Mesendoderm (in vitro differentiated cells): ENCODE data around the gene LRRC56. TPM values are rescaled to one million over a fixed set of nuclear protein-coding genes. Genes with fewer than 3 reads are reported as not detected.

ENCODE experiments used
- DNase-seq: peaks from one replicate; pipeline ENCODE4 v3.0.0; 2013
- H2AK5ac ChIP-seq: 2 replicates; pipeline ENCODE4 v1.6.1; 2013; ENCODE audit warnings: low read length, inconsistent platforms
- H2BK120ac ChIP-seq: 2 replicates; pipeline ENCODE4 v1.6.1; 2013; ENCODE audit warnings: low read depth, mild to moderate bottlenecking, low read length, moderate library complexity, mixed read lengths
- H2BK15ac ChIP-seq: replicated peaks from 2 replicates; pipeline ENCODE4 v1.6.1; 2013; ENCODE audit warnings: low read depth, mild to moderate bottlenecking, moderate library complexity
- H2BK5ac ChIP-seq: 2 replicates; pipeline ENCODE4 v1.6.1; 2013; ENCODE audit warnings: low read length, inconsistent platforms
- H3K18ac ChIP-seq: 2 replicates; pipeline ENCODE4 v1.6.1; 2013; ENCODE audit warnings: mild to moderate bottlenecking, low read length, mixed read lengths
- H3K23ac ChIP-seq: one replicate; pipeline ENCODE4 v1.6.1; 2013; ENCODE audit warnings: low read length
- H3K27ac ChIP-seq: 2 replicates; pipeline ENCODE4 v1.5.1; 2013; ENCODE audit warnings: low read depth, mild to moderate bottlenecking, inconsistent platforms, low read length, moderate library complexity
- H3K27me3 ChIP-seq: 2 replicates; pipeline ENCODE4 v1.6.1; 2013; ENCODE audit warnings: low read length, control low read depth, mild to moderate bottlenecking, inconsistent platforms; ENCODE audit not compliant: insufficient read depth, poor library complexity
- H3K36me3 ChIP-seq: 2 replicates; pipeline ENCODE4 v1.6.1; 2013; ENCODE audit warnings: low read length, inconsistent platforms; ENCODE audit not compliant: control insufficient read depth, insufficient read depth
- H3K4ac ChIP-seq: one replicate; pipeline ENCODE4 v1.6.1; 2013; ENCODE audit warnings: low read depth, mild to moderate bottlenecking, low read length, moderate library complexity
- H3K4me1 ChIP-seq: 2 replicates; pipeline ENCODE4 v1.6.1; 2013; ENCODE audit warnings: low read depth, low read length, inconsistent platforms; ENCODE audit not compliant: control insufficient read depth
- H3K4me2 ChIP-seq: 2 replicates; pipeline ENCODE4 v1.6.1; 2013; ENCODE audit warnings: low read length
- H3K4me3 ChIP-seq: 2 replicates; pipeline ENCODE4 v1.5.1; 2013; ENCODE audit warnings: mild to moderate bottlenecking, low read length
- H3K56ac ChIP-seq: one replicate; pipeline ENCODE4 v1.6.1; 2013; ENCODE audit warnings: low read length
- H3K79me1 ChIP-seq: 2 replicates; pipeline ENCODE4 v1.6.1; 2013; ENCODE audit warnings: low read length, inconsistent platforms
- H3K79me2 ChIP-seq: 2 replicates; pipeline ENCODE4 v1.6.1; 2013; ENCODE audit warnings: mild to moderate bottlenecking, low read length; ENCODE audit not compliant: control insufficient read depth, insufficient read depth
- H3K9ac ChIP-seq: 2 replicates; pipeline ENCODE4 v1.6.1; 2013; ENCODE audit warnings: low read length, inconsistent platforms
- H4K5ac ChIP-seq: one replicate; pipeline ENCODE4 v1.6.1; 2013; ENCODE audit warnings: low read length
- H4K8ac ChIP-seq: one replicate; pipeline ENCODE4 v1.6.1; 2013; ENCODE audit warnings: low read depth, mild to moderate bottlenecking, control low read depth, low read length, moderate library complexity
- WGBS: extraction: QIAGEN DNeasy Blood & Tissue Kit; methylation state at CpG from one replicate; pipeline ENCODE4 v1.1.7; 2013; ENCODE audit warnings: low lambda C conversion rate, missing lambda C conversion rate; ENCODE audit not compliant: insufficient coverage; ENCODE audit errors: extremely low coverage; 5-methylcytosine and 5-hydroxymethylcytosine counted together
- polyA plus RNA-seq, 2 experiments: library from polyadenylated mRNA; stranded (reverse); fragments of 200-250 nt; gene quantifications; one replicate each; pipeline ENCODE4 v1.2.3, GENCODE V29; 2013

LRRC56 gene
- polyA plus RNA-seq (2013, experiment 1 of 2), result 0.37 TPM
- 0.35 TPM for polyA plus RNA-seq (2013, experiment 2 of 2)

- peak; percentile 92 for DNase-seq
- no CpG with 5 or more reads among the region's 93 CpGs for WGBS
- H3K79me1 ChIP-seq, result peaks cover 12% of the 10 kb centered on the region
- peaks cover 7% of the 10 kb centered on the region for H3K79me2 ChIP-seq
- no peaks in the 10 kb centered on the region for H3K36me3 ChIP-seq
- peak within 1 kb of the TSS; percentile 61 for H3K9ac ChIP-seq
- peaks cover 4% of the 10 kb centered on the region for H3K4me1 ChIP-seq
- H4K8ac ChIP-seq, result no peak within 1 kb of the TSS
- H3K4me3 ChIP-seq, result no peak within 1 kb of the TSS
- peak within 1 kb of the TSS; percentile 11 for H3K18ac ChIP-seq
- H3K56ac ChIP-seq, result peak within 1 kb of the TSS; percentile 88
- H2AK5ac ChIP-seq, result no peak within 1 kb of the TSS
- peak within 1 kb of the TSS; percentile 74 for H3K4me2 ChIP-seq
- H2BK5ac ChIP-seq, result no peak within 1 kb of the TSS
- H3K4ac ChIP-seq, result no peak within 1 kb of the TSS
- no peak within 1 kb of the TSS for H2BK120ac ChIP-seq
- H2BK15ac ChIP-seq, result no peak within 1 kb of the TSS
- peak within 1 kb of the TSS; percentile 91 for H3K23ac ChIP-seq
- no peaks in the 10 kb centered on the region for H3K27me3 ChIP-seq
- no peak within 1 kb of the TSS for H3K27ac ChIP-seq
- H4K5ac ChIP-seq, result no peak within 1 kb of the TSS
These were observed at the start of gene LRRC56 for GRCh38 chr11:536841-537621. Gene LRRC56 (plus strand): TSS chr11:537527. CDS start chr11:540685, 3,158 bp downstream.

DNA sequence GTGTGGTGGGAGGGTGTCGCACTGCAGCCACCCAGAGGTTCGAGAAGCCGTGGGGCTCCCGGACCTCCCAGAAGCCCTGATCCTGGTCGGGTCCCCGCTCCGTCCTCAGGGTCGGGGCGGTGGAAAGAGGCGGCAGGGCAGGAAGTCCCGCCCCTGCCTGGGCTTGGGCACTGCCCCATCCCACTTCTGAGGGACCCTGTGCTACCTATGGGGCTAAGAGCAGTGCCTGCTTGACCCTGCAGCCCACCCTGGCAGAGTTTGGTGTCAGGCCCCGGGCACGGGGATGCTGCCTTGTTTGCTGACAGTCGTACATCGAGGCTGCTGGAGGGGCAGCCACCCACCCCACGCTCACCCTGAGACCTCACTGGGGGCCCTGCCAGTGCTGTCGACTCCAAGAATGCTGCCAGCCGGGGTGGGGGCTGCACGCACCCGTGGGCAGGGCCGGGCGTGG lies 49.7 kb upstream of the LRRC56 start:
- Histone ChIP-seq H3K4me1 (no peaks in the 10 kb centered on the region), H3K79me1 (peaks cover 9% of the 10 kb centered on the region), H4K5ac (no peak overlapping the region), H3K9ac (no peak overlapping the region), H3K56ac (no peak overlapping the region), H3K4me2 (no peak overlapping the region), H4K8ac (no peak overlapping the region), H2BK5ac (no peak overlapping the region), H2AK5ac (no peak overlapping the region), H3K27me3 (no peaks in the 10 kb centered on the region), H2BK120ac (no peak overlapping the region), H3K4ac (no peak overlapping the region), H3K27ac (no peak overlapping the region), H3K18ac (no peak overlapping the region), H3K23ac (no peak overlapping the region), H3K4me3 (no peak overlapping the region), H2BK15ac (no peak overlapping the region), H3K79me2 (peaks cover 4% of the 10 kb centered on the region), H3K36me3 (no peaks in the 10 kb centered on the region)
- WGBS, result no CpG with 5 or more reads among the region's 22 CpGs
- DNase-seq, result no peak

DNA sequence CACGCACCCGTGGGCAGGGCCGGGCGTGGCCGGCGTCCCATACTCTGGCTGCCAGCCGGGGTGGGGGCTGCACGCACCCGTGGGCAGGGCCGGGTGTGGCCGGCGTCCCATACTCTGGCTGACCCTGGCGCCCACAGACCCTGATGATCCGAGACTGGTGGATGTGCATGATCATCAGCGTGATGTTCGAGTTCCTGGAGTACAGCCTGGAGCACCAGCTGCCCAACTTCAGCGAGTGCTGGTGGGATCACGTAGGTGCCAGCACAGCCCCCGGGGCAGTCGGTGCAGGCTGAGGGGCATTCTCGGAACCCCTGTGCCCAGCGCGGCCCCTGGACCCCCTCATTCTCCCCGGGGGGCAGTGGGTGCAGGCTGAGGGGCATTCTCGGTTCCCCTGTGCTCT lies 49.3 kb upstream of the LRRC56 start:
- Histone ChIP-seq H2BK5ac (no peak overlapping the region), H3K56ac (no peak overlapping the region), H4K5ac (no peak overlapping the region), H3K4me1 (no peaks in the 10 kb centered on the region), H3K79me1 (peaks cover 9% of the 10 kb centered on the region), H2BK15ac (no peak overlapping the region), H3K18ac (no peak overlapping the region), H3K4me3 (no peak overlapping the region), H3K79me2 (peaks cover 4% of the 10 kb centered on the region), H3K27me3 (no peaks in the 10 kb centered on the region), H3K36me3 (no peaks in the 10 kb centered on the region), H3K4me2 (no peak overlapping the region), H3K27ac (no peak overlapping the region), H2AK5ac (no peak overlapping the region), H3K9ac (no peak overlapping the region), H2BK120ac (no peak overlapping the region), H3K23ac (no peak overlapping the region), H4K8ac (no peak overlapping the region), H3K4ac (no peak overlapping the region)
- no CpG with 5 or more reads among the region's 25 CpGs for WGBS
- no peak for DNase-seq

DNA sequence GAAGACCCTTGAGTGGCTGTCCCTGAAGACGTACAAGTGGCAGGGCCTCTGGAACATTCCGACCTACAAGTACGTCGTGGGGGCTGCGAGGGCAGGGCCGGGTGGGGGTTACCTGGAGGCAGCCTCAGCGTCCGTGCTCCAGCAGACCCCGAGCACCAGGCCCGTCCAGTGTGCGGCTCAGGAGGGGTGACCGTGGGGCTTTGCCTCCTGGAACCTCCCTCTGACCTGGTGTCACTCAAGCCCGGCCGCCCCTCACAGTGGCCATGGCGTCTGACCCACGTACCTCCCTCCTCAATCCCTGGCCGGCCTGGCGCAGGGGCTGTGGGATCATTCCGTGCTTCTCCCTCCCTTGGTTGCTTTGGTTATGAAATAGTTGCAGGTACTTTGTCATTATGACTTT lies 48.7 kb upstream of the LRRC56 start:
- Histone ChIP-seq H3K56ac (no peak overlapping the region), H3K23ac (no peak overlapping the region), H4K5ac (no peak overlapping the region), H3K4ac (no peak overlapping the region), H3K4me3 (no peak overlapping the region), H3K27ac (no peak overlapping the region), H3K9ac (no peak overlapping the region), H2BK5ac (no peak overlapping the region), H3K27me3 (no peaks in the 10 kb centered on the region), H2BK120ac (no peak overlapping the region), H3K79me1 (peaks cover 9% of the 10 kb centered on the region), H3K18ac (no peak overlapping the region), H4K8ac (no peak overlapping the region), H3K79me2 (peaks cover 4% of the 10 kb centered on the region), H2BK15ac (no peak overlapping the region), H3K4me2 (no peak overlapping the region), H3K36me3 (no peaks in the 10 kb centered on the region), H3K4me1 (no peaks in the 10 kb centered on the region), H2AK5ac (no peak overlapping the region)
- DNase-seq, result no peak
- WGBS, result no CpG with 5 or more reads among the region's 19 CpGs

DNA sequence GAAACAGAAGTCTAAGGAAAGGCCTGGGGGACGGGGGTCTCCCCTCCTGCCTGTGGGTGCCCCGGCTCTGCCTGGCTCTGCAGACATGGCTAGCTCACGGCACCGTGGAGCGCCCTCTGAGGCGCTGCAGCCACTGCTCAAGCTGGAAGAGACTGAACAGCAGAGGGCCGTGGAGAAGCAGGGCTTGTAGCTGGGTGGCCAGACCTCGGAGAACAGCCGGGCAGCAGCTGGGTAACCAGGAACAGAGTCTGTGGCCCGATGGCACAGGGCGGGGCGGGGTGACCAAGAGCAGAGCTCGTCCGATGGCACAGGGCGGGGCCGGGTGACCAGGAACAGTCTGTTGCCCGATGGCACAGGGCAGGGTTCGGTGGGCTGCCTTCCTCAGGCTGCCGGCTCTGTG lies 48.3 kb upstream of the LRRC56 start:
- Histone ChIP-seq H3K18ac (no peak overlapping the region), H3K56ac (no peak overlapping the region), H2BK5ac (no peak overlapping the region), H3K79me1 (peaks cover 6% of the 10 kb centered on the region), H3K27me3 (no peaks in the 10 kb centered on the region), H3K23ac (no peak overlapping the region), H3K4ac (no peak overlapping the region), H3K4me2 (no peak overlapping the region), H3K36me3 (no peaks in the 10 kb centered on the region), H3K27ac (no peak overlapping the region), H3K4me1 (no peaks in the 10 kb centered on the region), H4K8ac (no peak overlapping the region), H3K9ac (no peak overlapping the region), H2BK120ac (no peak overlapping the region), H3K4me3 (no peak overlapping the region), H4K5ac (no peak overlapping the region), H2AK5ac (no peak overlapping the region), H3K79me2 (peaks cover 4% of the 10 kb centered on the region), H2BK15ac (no peak overlapping the region)
- no CpG with 5 or more reads among the region's 19 CpGs for WGBS
- DNase-seq, result no peak
